ENCODE results near the gene LRMDA. TPM values are rescaled to one million over a fixed set of nuclear protein-coding genes. Genes with fewer than 3 reads are reported as not detected.

LRMDA gene
- total RNA-seq, 1 donor from 2014 or later, result 19.4 TPM

GRCh38 chr10:75404815-75405597 lies 26.4 kb upstream of the LRMDA start:
- H3K4me1 Mint-ChIP-seq (ENCODE audit: unreplicated experiment), result peaks cover 30% of the 10 kb centered on the region
- peaks cover 24% of the 10 kb centered on the region for H3K27me3 Mint-ChIP-seq (ENCODE audit: unreplicated experiment)
- no peaks in the 10 kb centered on the region for H3K9me3 Mint-ChIP-seq (ENCODE audit: unreplicated experiment)
- no peaks in the 10 kb centered on the region for H3K36me3 Mint-ChIP-seq (ENCODE audit: low read depth, unreplicated experiment)
- no peak for TF ChIP-seq CTCF (IDR thresholded peaks at IDR 0.05; ENCODE audit: unreplicated experiment)
- DNase-seq (ENCODE audit: low spot score), result peak; percentile 56
- no peak overlapping the region for H3K27ac Mint-ChIP-seq (ENCODE audit: unreplicated experiment)
- H3K4me3 Mint-ChIP-seq (ENCODE audit: unreplicated experiment), result peak overlapping the region; percentile 94

- Mint-ChIP-seq H3K9me3 (ENCODE audit: unreplicated experiment) (no peaks in the 10 kb centered on the region), H3K4me1 (ENCODE audit: unreplicated experiment) (peaks cover 34% of the 10 kb centered on the region), H3K27ac (ENCODE audit: unreplicated experiment) (peak overlapping the region; percentile 62), H3K27me3 (ENCODE audit: unreplicated experiment) (peaks cover 21% of the 10 kb centered on the region), H3K36me3 (ENCODE audit: low read depth, unreplicated experiment) (no peaks in the 10 kb centered on the region), H3K4me3 (ENCODE audit: unreplicated experiment) (peak overlapping the region; percentile 89)
- no peak for TF ChIP-seq CTCF (IDR thresholded peaks at IDR 0.05; ENCODE audit: unreplicated experiment)
- no peak for DNase-seq (ENCODE audit: low spot score)
Observed at GRCh38 chr10:75405598-75406461, 25.6 kb upstream of the LRMDA start.

GRCh38 chr10:75406462-75407223 lies 24.8 kb upstream of the LRMDA start:
- TF ChIP-seq CTCF (IDR thresholded peaks at IDR 0.05; ENCODE audit: unreplicated experiment), result no peak
- H3K27me3 Mint-ChIP-seq (ENCODE audit: unreplicated experiment), result peaks cover 26% of the 10 kb centered on the region
- DNase-seq (ENCODE audit: low spot score), result no peak
- no peaks in the 10 kb centered on the region for H3K9me3 Mint-ChIP-seq (ENCODE audit: unreplicated experiment)
- peak overlapping the region; percentile 76 for H3K4me3 Mint-ChIP-seq (ENCODE audit: unreplicated experiment)
- no peaks in the 10 kb centered on the region for H3K36me3 Mint-ChIP-seq (ENCODE audit: low read depth, unreplicated experiment)
- peaks cover 37% of the 10 kb centered on the region for H3K4me1 Mint-ChIP-seq (ENCODE audit: unreplicated experiment)
- no peak overlapping the region for H3K27ac Mint-ChIP-seq (ENCODE audit: unreplicated experiment)

GRCh38 chr10:75407224-75407712 lies 24.2 kb upstream of the LRMDA start:
- H3K27me3 Mint-ChIP-seq (ENCODE audit: unreplicated experiment), result peaks cover 23% of the 10 kb centered on the region
- H3K9me3 Mint-ChIP-seq (ENCODE audit: unreplicated experiment), result no peaks in the 10 kb centered on the region
- H3K4me3 Mint-ChIP-seq (ENCODE audit: unreplicated experiment), result peak overlapping the region; percentile 59
- H3K4me1 Mint-ChIP-seq (ENCODE audit: unreplicated experiment), result peaks cover 37% of the 10 kb centered on the region
- H3K36me3 Mint-ChIP-seq (ENCODE audit: low read depth, unreplicated experiment), result no peaks in the 10 kb centered on the region
- DNase-seq (ENCODE audit: low spot score), result peak; percentile 26
- no peak overlapping the region for H3K27ac Mint-ChIP-seq (ENCODE audit: unreplicated experiment)
- no peak for TF ChIP-seq CTCF (IDR thresholded peaks at IDR 0.05; ENCODE audit: unreplicated experiment)
